Sigmoid colon (tissue), 7 donors: ENCODE measurements around the gene CDIP1. TPM values are rescaled to one million over a fixed set of nuclear protein-coding genes. Genes with fewer than 3 reads are reported as not detected.

Source experiments
- polyA plus RNA-seq, 3 donors: library from polyadenylated mRNA; stranded (reverse); fragments of 200-250 nt; gene quantifications; one replicate each; pipeline ENCODE4 v1.2.3, GENCODE V29; 2013
- total RNA-seq, 4 donors: library from RNA; depleted of rRNA; stranded (reverse); fragments of >200 nt; gene quantifications; one replicate each; pipeline ENCODE4 v1.1.0, GENCODE V29; 2016
- donor health status: healthy with polysubstance abuse.
- donor health status: Bipolar disorder and iron deficiency.
- donor health status: healthy.

Gene CDIP1
- total and polyA plus RNA-seq, 7 donors: 10.8 to 22.4 (median 16.1) TPM

Other genes with a start within 250 kb of the CDIP1 start
- gene GLIS2, start 222.7 kb downstream of the CDIP1 start, total RNA-seq: 10 to 100 TPM in 1 of 4 donors, 1 to 10 TPM in 3; 5.4 to 11.9 (median 5.7) TPM
- gene GLIS2, start 222.7 kb downstream of the CDIP1 start, polyA plus RNA-seq: 1 to 10 TPM in 2 of 3 donors, under 1 TPM in 1; 0.69 to 4.0 (median 1.8) TPM
- gene PAM16, start 187.5 kb downstream of the CDIP1 start, total RNA-seq: 10 to 100 TPM; 36.7 to 52.7 (median 43.6) TPM
- 10 to 100 TPM; 36.0 to 57.0 (median 49.0) TPM for gene PAM16, start 187.5 kb downstream of the CDIP1 start, polyA plus RNA-seq
- gene VASN, start 166.9 kb downstream of the CDIP1 start, total RNA-seq: 10 to 100 TPM in 1 of 4 donors, 1 to 10 TPM in 3; 7.1 to 10.2 (median 8.3) TPM
- 1 to 10 TPM in 2 of 3 donors, under 1 TPM in 1; 0.46 to 4.2 (median 2.4) TPM for gene VASN, start 166.9 kb downstream of the CDIP1 start, polyA plus RNA-seq
- gene CORO7, start 122.2 kb downstream of the CDIP1 start, total RNA-seq: 10 to 100 TPM; 10.0 to 34.6 (median 19.1) TPM
- 10 to 100 TPM; 10.8 to 43.4 (median 12.5) TPM for gene CORO7, start 122.2 kb downstream of the CDIP1 start, polyA plus RNA-seq
- 10 to 100 TPM; 41.3 to 47.4 (median 44.4) TPM for gene DNAJA3, start 112.9 kb downstream of the CDIP1 start, total RNA-seq
- 10 to 100 TPM; 28.2 to 53.3 (median 35.6) TPM for gene DNAJA3, start 112.9 kb downstream of the CDIP1 start, polyA plus RNA-seq
- 10 to 100 TPM; 24.8 to 62.3 (median 47.0) TPM for gene NMRAL1, start 64.1 kb downstream of the CDIP1 start, total RNA-seq
- gene NMRAL1, start 64.1 kb downstream of the CDIP1 start, polyA plus RNA-seq: 10 to 100 TPM; 29.4 to 52.7 (median 46.8) TPM
- gene HMOX2, start 62.4 kb downstream of the CDIP1 start, total RNA-seq: 10 to 100 TPM; 29.9 to 37.1 (median 32.0) TPM
- gene HMOX2, start 62.4 kb downstream of the CDIP1 start, polyA plus RNA-seq: 10 to 100 TPM; 57.7 to 77.2 (median 62.1) TPM
- under 1 TPM in 2 of 4 donors, not detected in 2; under 0.01 to 0.16 TPM for gene C16orf96, start 17.6 kb upstream of the CDIP1 start, total RNA-seq
- gene C16orf96, start 17.6 kb upstream of the CDIP1 start, polyA plus RNA-seq: under 1 TPM in 1 of 3 donors, not detected in 2; 0.09 TPM
- gene UBALD1, start 76.1 kb upstream of the CDIP1 start, total RNA-seq: 10 to 100 TPM in 3 of 4 donors, 1 to 10 TPM in 1; 7.6 to 20.2 (median 14.1) TPM
- 10 to 100 TPM; 10.4 to 22.9 (median 12.6) TPM for gene UBALD1, start 76.1 kb upstream of the CDIP1 start, polyA plus RNA-seq
- gene MGRN1, start 86.1 kb upstream of the CDIP1 start, total RNA-seq: 10 to 100 TPM; 18.4 to 37.9 (median 31.0) TPM
- gene MGRN1, start 86.1 kb upstream of the CDIP1 start, polyA plus RNA-seq: 10 to 100 TPM; 16.8 to 34.5 (median 23.4) TPM
- gene NUDT16L1, start 154.8 kb upstream of the CDIP1 start, total RNA-seq: 10 to 100 TPM; 16.6 to 21.8 (median 18.6) TPM
- gene NUDT16L1, start 154.8 kb upstream of the CDIP1 start, polyA plus RNA-seq: 10 to 100 TPM; 53.7 to 75.1 (median 61.9) TPM
- 10 to 100 TPM; 20.3 to 30.7 (median 23.8) TPM for gene ANKS3, start 195.5 kb upstream of the CDIP1 start, total RNA-seq
- 10 to 100 TPM in 1 of 3 donors, 1 to 10 TPM in 2; 3.9 to 20.8 (median 9.6) TPM for gene ANKS3, start 195.5 kb upstream of the CDIP1 start, polyA plus RNA-seq
- gene DNAAF8, start 195.8 kb upstream of the CDIP1 start, total RNA-seq: under 1 TPM; 0.14 to 0.83 (median 0.43) TPM
- 1 to 10 TPM in 1 of 3 donors, under 1 TPM in 2; 0.60 to 1.2 (median 0.73) TPM for gene DNAAF8, start 195.8 kb upstream of the CDIP1 start, polyA plus RNA-seq
- 10 to 100 TPM; 10.2 to 14.4 (median 12.8) TPM for gene ZNF500, start 228.4 kb upstream of the CDIP1 start, total RNA-seq
- gene ZNF500, start 228.4 kb upstream of the CDIP1 start, polyA plus RNA-seq: 10 to 100 TPM in 1 of 3 donors, 1 to 10 TPM in 2; 4.2 to 11.7 (median 5.1) TPM
- not detected for gene SEPTIN12, start 249.6 kb upstream of the CDIP1 start, total RNA-seq
- gene SEPTIN12, start 249.6 kb upstream of the CDIP1 start, polyA plus RNA-seq: 1 to 10 TPM in 1 of 3 donors, not detected in 2; 2.5 TPM